ENCODE measurements around the gene LITAF.

GRCh38 chr16:11563493-11564040 is 23.2 kb downstream of the LITAF start:
- TF ChIP-seq, protein P1, sequence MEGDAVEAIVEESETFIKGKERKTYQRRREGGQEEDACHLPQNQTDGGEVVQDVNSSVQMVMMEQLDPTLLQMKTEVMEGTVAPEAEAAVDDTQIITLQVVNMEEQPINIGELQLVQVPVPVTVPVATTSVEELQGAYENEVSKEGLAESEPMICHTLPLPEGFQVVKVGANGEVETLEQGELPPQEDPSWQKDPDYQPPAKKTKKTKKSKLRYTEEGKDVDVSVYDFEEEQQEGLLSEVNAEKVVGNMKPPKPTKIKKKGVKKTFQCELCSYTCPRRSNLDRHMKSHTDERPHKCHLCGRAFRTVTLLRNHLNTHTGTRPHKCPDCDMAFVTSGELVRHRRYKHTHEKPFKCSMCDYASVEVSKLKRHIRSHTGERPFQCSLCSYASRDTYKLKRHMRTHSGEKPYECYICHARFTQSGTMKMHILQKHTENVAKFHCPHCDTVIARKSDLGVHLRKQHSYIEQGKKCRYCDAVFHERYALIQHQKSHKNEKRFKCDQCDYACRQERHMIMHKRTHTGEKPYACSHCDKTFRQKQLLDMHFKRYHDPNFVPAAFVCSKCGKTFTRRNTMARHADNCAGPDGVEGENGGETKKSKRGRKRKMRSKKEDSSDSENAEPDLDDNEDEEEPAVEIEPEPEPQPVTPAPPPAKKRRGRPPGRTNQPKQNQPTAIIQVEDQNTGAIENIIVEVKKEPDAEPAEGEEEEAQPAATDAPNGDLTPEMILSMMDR (IDR thresholded peaks at IDR 0.05; ENCODE audit: insufficient read depth, low read length), result no peak
- TF ChIP-seq, protein P2, sequence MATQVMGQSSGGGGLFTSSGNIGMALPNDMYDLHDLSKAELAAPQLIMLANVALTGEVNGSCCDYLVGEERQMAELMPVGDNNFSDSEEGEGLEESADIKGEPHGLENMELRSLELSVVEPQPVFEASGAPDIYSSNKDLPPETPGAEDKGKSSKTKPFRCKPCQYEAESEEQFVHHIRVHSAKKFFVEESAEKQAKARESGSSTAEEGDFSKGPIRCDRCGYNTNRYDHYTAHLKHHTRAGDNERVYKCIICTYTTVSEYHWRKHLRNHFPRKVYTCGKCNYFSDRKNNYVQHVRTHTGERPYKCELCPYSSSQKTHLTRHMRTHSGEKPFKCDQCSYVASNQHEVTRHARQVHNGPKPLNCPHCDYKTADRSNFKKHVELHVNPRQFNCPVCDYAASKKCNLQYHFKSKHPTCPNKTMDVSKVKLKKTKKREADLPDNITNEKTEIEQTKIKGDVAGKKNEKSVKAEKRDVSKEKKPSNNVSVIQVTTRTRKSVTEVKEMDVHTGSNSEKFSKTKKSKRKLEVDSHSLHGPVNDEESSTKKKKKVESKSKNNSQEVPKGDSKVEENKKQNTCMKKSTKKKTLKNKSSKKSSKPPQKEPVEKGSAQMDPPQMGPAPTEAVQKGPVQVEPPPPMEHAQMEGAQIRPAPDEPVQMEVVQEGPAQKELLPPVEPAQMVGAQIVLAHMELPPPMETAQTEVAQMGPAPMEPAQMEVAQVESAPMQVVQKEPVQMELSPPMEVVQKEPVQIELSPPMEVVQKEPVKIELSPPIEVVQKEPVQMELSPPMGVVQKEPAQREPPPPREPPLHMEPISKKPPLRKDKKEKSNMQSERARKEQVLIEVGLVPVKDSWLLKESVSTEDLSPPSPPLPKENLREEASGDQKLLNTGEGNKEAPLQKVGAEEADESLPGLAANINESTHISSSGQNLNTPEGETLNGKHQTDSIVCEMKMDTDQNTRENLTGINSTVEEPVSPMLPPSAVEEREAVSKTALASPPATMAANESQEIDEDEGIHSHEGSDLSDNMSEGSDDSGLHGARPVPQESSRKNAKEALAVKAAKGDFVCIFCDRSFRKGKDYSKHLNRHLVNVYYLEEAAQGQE (IDR thresholded peaks at IDR 0.05; ENCODE audit: insufficient replicate concordance, low read depth), result no peak
- TF ChIP-seq SPI1 (IDR thresholded peaks at IDR 0.05; ENCODE audit: borderline replicate concordance, low read depth) (no peak), POLR2AphosphoS5 (IDR thresholded peaks at IDR 0.05; ENCODE audit: low read depth) (no peak), GABPA (IDR thresholded peaks at IDR 0.05; ENCODE audit: low read depth) (no peak)
